A549 (cell line): Measurements from ENCODE around the gene C1QTNF1.

Experiments
- NFE2L2 ChIP-seq: fragments of 150-350 bp; conservative IDR thresholded peaks from 2 replicates; pipeline ENCODE4 v1.6.1; 2014; ENCODE audit warnings: low read length
- POLR2A ChIP-seq: IDR thresholded peaks from 2 replicates; pipeline ENCODE4 v1.6.1; 2012; ENCODE audit warnings: mild to moderate bottlenecking, low read length
- ZC3H11A ChIP-seq: fragments of 450-650 bp; IDR thresholded peaks from 2 replicates; pipeline ENCODE4 v1.6.1; 2014; ENCODE audit warnings: antibody characterized with exemption, mild to moderate bottlenecking
- ZFP36 ChIP-seq: fragments of 450-650 bp; IDR thresholded peaks from 2 replicates; pipeline ENCODE4 v1.6.1; 2014; ENCODE audit warnings: borderline replicate concordance; ENCODE audit not compliant: partially characterized antibody
- TF ChIP-seq, protein P1 (sequence below): fragments of >200 bp; sonication (Bioruptor Twin); formaldehyde crosslinking; IDR thresholded peaks from 3 replicates; pipeline ENCODE4 v1.5.1; 2016

DNA sequence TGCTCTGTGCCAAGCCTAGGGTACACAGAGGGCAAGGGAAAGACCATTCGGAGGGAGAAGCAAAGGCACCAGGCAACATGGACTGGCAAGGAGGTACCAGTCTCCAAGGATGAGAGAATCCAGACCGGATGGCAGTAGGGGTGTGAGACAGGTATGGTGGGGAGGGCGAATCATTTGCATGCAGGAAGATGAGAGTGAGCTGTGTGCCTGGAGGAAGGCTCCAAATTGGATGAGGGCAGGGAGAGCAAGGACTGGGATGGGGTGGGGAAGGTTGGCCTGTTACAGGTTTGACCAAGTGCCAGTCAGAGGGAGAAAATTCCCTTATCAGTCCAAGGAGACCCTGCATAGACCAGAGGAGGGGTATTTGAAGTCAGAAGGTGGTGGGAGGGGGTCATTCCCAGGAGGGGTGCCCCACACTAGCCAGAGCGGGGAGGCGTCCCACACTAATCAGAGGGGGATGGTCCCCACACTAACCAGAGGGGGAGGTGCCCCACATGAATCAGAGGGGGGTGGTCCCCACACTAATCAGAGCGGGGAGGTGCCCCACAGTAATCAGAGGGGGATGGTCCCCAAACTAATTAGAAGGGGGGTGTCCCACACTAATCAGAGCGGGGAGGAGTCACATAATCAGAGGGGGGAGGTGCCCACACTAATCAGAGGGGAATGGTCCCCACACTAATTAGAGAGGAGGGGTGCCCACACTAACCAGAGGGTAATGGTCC lies 15.1 kb upstream of the C1QTNF1 start:
- TF ChIP-seq ZC3H11A (no peak), POLR2A (no peak), ZFP36 (no peak), NFE2L2 (no peak)
- TF ChIP-seq, protein P1, sequence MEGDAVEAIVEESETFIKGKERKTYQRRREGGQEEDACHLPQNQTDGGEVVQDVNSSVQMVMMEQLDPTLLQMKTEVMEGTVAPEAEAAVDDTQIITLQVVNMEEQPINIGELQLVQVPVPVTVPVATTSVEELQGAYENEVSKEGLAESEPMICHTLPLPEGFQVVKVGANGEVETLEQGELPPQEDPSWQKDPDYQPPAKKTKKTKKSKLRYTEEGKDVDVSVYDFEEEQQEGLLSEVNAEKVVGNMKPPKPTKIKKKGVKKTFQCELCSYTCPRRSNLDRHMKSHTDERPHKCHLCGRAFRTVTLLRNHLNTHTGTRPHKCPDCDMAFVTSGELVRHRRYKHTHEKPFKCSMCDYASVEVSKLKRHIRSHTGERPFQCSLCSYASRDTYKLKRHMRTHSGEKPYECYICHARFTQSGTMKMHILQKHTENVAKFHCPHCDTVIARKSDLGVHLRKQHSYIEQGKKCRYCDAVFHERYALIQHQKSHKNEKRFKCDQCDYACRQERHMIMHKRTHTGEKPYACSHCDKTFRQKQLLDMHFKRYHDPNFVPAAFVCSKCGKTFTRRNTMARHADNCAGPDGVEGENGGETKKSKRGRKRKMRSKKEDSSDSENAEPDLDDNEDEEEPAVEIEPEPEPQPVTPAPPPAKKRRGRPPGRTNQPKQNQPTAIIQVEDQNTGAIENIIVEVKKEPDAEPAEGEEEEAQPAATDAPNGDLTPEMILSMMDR = no peak
